ENCODE measurements around the gene SERINC5.

The SERINC5 gene

DNA sequence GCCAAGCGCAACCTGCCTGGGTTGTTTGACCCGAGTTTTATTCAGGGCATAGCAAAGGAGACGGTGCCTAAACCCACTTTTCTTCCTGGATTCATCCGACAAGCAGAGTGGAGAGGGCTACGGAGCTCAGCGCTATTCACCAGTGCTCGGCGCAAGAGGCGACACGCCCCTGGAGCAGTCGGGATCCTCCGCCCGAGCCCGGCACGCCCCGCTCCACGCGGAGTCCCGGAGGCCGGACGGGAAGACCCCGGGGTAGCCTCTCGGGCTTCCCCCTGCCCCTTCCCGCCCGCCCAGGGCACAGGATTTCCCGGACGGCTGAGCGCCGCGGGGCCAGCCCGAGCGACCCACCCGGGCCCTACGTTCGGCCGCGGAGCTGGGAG, 427 bp downstream of the SERINC5 start:
- TF ChIP-seq, protein P1, sequence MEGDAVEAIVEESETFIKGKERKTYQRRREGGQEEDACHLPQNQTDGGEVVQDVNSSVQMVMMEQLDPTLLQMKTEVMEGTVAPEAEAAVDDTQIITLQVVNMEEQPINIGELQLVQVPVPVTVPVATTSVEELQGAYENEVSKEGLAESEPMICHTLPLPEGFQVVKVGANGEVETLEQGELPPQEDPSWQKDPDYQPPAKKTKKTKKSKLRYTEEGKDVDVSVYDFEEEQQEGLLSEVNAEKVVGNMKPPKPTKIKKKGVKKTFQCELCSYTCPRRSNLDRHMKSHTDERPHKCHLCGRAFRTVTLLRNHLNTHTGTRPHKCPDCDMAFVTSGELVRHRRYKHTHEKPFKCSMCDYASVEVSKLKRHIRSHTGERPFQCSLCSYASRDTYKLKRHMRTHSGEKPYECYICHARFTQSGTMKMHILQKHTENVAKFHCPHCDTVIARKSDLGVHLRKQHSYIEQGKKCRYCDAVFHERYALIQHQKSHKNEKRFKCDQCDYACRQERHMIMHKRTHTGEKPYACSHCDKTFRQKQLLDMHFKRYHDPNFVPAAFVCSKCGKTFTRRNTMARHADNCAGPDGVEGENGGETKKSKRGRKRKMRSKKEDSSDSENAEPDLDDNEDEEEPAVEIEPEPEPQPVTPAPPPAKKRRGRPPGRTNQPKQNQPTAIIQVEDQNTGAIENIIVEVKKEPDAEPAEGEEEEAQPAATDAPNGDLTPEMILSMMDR (conservative IDR thresholded peaks at IDR 0.05; ENCODE audit: control insufficient read depth, insufficient read depth, low read depth, low read length), result no peak
- H3K4me3 ChIP-seq (ENCODE audit: control insufficient read depth, low read depth, low read length), result peak overlapping the region; percentile 73
- DNase-seq (ENCODE audit: low read depth), result peak; percentile 52

DNA sequence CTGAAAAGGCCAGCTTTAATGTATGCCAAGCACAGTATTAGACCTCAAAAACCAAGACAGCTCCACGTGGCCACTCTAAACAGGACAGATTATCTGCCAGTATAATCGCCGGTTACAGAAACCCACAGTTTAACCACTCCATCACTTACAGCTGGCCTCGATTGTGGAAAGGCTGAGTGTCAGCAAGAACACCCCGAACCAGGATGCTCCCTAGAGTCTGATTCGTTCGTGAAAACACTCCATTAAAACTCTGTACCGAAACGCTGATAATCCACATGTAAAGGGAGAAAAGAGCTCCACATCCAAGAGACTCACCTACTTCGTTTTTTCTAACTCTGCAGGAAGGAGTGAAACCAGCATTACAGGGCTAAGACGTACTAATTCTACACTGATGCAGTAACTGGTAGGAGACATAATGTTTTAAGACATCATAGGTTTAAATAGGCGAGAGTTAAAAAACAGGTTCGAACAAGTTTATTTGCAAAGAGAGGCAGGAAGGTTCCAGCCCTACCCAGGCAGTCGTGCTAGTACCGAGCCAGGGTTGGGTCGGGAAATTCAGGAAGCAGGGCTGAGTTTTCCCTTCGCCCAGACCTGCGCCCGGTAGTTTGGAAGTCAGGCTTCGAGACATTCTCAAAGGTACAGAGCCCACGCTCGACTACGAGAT, 949 bp downstream of the SERINC5 start:
- TF ChIP-seq, protein P1 (conservative IDR thresholded peaks at IDR 0.05; ENCODE audit: control insufficient read depth, insufficient read depth, low read depth, low read length), result no peak

DNA sequence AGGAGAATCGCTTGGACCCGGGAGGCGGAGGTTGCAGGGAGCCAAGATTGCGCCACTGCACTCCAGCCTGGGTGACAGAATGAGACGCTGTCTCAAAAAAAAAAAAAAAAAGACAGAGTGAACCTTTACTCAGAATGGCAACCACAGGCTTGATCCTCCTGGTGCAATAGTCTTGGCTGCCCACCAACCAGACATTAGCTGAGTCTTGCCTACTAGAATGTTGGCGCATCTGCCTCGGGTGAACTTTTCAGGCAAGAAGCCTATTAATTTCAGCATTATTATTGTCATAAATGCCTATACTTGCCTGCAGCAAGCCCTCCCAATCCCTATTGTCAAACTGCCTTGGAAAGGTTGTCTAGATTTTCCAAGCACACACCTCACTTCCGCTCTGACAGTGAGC, 4.2 kb downstream of the SERINC5 start:
- H3K4me3 ChIP-seq (ENCODE audit: control insufficient read depth, low read depth, low read length), result no peak overlapping the region
- no peak for DNase-seq (ENCODE audit: low read depth)
- TF ChIP-seq, protein P1 (conservative IDR thresholded peaks at IDR 0.05; ENCODE audit: control insufficient read depth, insufficient read depth, low read depth, low read length), result no peak

More for the DNA sequence above, 949 bp downstream of the SERINC5 start:
- peak; percentile 31 for DNase-seq (ENCODE audit: low read depth)
- peak overlapping the region; percentile 73 for H3K4me3 ChIP-seq (ENCODE audit: control insufficient read depth, low read depth, low read length)

DNA sequence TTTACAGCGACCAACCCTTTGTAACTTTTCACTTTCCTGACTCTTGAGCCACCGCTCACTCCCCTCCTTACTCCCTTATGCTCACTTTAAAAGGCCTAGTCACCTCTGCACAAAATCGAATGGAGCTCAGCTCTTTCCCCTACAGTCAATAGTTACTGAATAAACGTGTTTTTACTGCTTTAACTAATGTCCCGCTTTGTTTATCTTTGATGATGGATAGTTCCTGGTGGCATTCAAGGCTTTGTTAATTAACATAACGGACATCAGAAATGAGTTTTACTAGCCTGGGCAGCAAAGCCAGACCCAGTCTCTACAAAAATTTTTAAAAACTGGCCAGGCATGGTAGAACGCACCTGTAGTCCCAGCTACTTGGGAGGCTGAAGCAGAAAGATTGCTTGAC, 5.0 kb downstream of the SERINC5 start:
- H3K4me3 ChIP-seq (ENCODE audit: control insufficient read depth, low read depth, low read length), result no peak overlapping the region
- TF ChIP-seq, protein P1 (conservative IDR thresholded peaks at IDR 0.05; ENCODE audit: control insufficient read depth, insufficient read depth, low read depth, low read length), result no peak
- no peak for DNase-seq (ENCODE audit: low read depth)

DNA sequence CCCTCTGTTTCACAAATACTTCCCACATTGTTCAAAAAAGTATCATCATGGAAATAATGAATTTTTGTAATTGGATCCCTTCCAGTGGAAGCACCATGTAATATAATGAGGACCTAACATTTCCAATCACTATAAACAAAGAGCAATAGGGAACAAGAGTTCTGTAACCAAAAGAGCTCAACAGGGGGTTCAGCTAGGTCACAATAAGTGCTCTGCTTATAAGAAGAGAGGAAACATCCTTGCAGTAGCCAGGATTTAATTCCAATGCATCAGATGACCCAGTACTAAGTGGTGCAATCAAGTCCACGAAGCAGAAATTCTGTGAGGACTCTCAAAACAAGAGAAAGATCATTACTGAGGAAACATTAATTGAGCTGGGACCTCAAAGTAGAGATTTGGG, 5.9 kb downstream of the SERINC5 start:
- no peak overlapping the region for H3K4me3 ChIP-seq (ENCODE audit: control insufficient read depth, low read depth, low read length)
- no peak for DNase-seq (ENCODE audit: low read depth)
- TF ChIP-seq, protein P1 (conservative IDR thresholded peaks at IDR 0.05; ENCODE audit: control insufficient read depth, insufficient read depth, low read depth, low read length), result no peak

DNA sequence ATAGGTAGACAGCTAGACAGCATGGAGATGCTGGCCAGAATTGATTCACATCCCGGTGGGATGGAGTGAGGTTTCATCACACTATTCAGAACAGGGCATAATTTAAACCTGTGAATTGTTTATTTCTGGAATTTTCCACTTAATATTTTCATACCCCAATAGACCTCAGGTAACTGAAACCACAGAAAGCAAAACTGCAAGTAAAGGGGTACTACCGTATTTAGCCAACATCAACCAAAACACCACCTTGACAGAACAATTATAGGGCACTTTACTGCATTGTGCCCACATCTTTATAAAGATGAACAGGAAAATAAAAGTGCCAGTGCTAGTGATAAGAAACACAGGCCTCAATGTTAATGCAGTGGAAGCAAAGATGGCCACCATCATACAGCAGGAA, 7.5 kb downstream of the SERINC5 start:
- H3K4me3 ChIP-seq (ENCODE audit: control insufficient read depth, low read depth, low read length), result no peak overlapping the region
- no peak for DNase-seq (ENCODE audit: low read depth)
- TF ChIP-seq, protein P1 (conservative IDR thresholded peaks at IDR 0.05; ENCODE audit: control insufficient read depth, insufficient read depth, low read depth, low read length), result no peak
